ENCODE measurements around the gene RAB22A. TPM values are rescaled to one million over a fixed set of nuclear protein-coding genes. Genes with fewer than 3 reads are reported as not detected.

The RAB22A gene
- polyA plus RNA-seq, 1 donor (not counting 4 experiments of a cell fraction or from before 2014, with no cell fraction given) = 22.9 TPM

DNA sequence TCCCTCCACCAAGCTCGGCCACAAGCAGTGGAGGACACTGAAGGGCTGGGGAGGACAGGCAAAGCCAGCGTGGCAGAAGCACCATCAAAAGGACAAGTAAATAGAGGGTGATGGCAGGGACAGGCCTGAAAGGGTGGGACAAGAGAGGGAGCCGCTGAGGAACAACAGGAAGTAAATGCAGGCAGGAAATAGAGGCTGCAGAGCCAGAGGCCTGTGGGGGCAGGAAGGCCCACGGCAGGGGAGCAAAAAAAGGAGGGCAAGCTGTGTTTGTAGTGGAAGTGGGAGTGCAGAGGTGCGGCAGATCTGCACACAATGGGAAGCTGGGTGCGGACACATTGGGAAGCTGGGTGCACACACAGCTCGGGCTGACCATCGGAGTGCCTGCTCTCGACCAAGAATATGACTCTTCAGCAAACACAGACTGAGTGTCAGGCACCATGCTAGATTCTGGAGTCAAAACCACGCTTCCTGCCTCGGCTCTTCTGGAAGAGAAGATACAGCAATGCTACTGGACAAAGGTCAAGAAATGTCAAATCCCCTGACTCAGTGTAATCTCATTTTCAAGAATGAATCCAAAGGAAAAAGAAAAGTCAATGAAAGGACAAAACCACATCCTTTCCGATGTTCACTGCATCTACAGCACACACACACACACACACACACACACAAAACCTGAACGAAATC is 40.4 kb upstream of the RAB22A start:
- no peaks in the 10 kb centered on the region for H3K9me3 ChIP-seq (ENCODE audit: control insufficient read depth, low read depth, low read length)
- no peak overlapping the region for H3K9ac ChIP-seq (ENCODE audit: control insufficient read depth, extremely low read depth, insufficient read depth, low read length)
- peaks cover 16 to 22% of the 10 kb centered on the region in 2 experiments for H3K36me3 ChIP-seq (ENCODE audit: control insufficient read depth in 2 of 2, extremely low read depth in 1 of 2, insufficient read depth in 2 of 2, low read length in 2 of 2)
- H3K4me1 ChIP-seq (ENCODE audit: control insufficient read depth, extremely low read depth, insufficient read depth, low read length) = no peaks in the 10 kb centered on the region
- no peak for TF ChIP-seq EZH2 (IDR thresholded peaks at IDR 0.05; ENCODE audit: low read length)
- TF ChIP-seq CTCF (optimal IDR thresholded peaks at IDR 0.05 in 1 of 3, IDR thresholded peaks at IDR 0.05 in 1 of 3, conservative IDR thresholded peaks at IDR 0.05 in 1 of 3; ENCODE audit: extremely low read depth in 1 of 3, insufficient read depth in 2 of 3, low read length in 3 of 3) = no peak
- no peak overlapping the region for H3K4me3 ChIP-seq (ENCODE audit: control insufficient read depth in 2 of 3, extremely low read depth in 1 of 3, insufficient read depth in 2 of 3, low read depth in 1 of 3, low read length in 3 of 3)
- H3K9me1 ChIP-seq (ENCODE audit: control insufficient read depth, extremely low read depth, insufficient read depth, low read length) = no peaks in the 10 kb centered on the region
- no peak overlapping the region for H3K27ac ChIP-seq (ENCODE audit: control insufficient read depth, insufficient read depth, low read length)
- no peak for DNase-seq (ENCODE audit: low read depth, low spot score)
- H3K79me2 ChIP-seq (ENCODE audit: control insufficient read depth, insufficient read depth, low read length) = peaks cover 4% of the 10 kb centered on the region
- H2AFZ ChIP-seq (ENCODE audit: control insufficient read depth, low read length) = no peak overlapping the region
- dilution Hi-C loops (cut with MboI; ENCODE audit: extremely low pct_ligation_motif_present, low sequenced_read_pairs) = no loop called here
- no peaks in the 10 kb centered on the region for H4K20me1 ChIP-seq (ENCODE audit: control insufficient read depth, extremely low read depth, insufficient read depth, low read length)
- no peak for FAIRE-seq
- no peak overlapping the region for H3K4me2 ChIP-seq (ENCODE audit: control insufficient read depth, extremely low read depth, insufficient read depth, low read depth, low read length)
- no peaks in the 10 kb centered on the region for H3K27me3 ChIP-seq (ENCODE audit: control insufficient read depth, extremely low read depth, insufficient read depth, low read length)

DNA sequence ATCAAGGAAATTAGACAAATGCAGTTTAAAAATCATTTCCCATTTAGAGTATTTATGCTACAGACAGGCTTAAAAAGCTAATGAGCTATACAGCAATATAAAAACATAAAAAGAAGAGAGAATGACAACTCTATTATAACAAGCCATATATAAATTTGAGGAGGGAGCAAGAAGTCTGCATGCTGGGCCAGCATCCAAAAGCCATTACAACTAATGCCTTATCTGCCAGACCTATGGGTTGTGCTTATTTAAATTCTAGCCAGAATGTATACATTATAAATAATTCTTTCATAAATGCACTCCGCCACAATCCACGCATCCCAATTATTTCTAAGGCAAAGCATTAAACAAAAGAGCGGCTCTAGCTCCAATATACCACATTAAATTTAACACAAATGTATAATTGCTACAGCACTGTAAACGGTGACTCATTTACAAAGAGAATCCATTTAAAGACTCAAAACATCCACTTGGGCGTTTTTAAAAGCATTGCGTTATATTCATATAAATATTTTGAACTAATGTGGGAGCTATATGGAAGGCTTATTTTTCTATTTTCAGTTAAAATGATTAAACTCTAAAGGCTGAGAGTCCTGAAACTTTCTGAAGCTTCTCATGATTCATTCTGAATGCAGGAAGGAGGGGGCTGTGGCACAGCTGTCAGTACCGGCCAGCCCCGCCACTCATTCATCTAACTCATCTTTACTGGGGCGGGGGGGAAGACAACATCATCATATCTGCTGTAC is 37.7 kb upstream of the RAB22A start:
- Histone ChIP-seq H3K9ac (ENCODE audit: control insufficient read depth, extremely low read depth, insufficient read depth, low read length) (no peak overlapping the region), H3K9me1 (ENCODE audit: control insufficient read depth, extremely low read depth, insufficient read depth, low read length) (no peaks in the 10 kb centered on the region), H3K4me2 (ENCODE audit: control insufficient read depth, extremely low read depth, insufficient read depth, low read depth, low read length) (no peak overlapping the region), H3K4me1 (ENCODE audit: control insufficient read depth, extremely low read depth, insufficient read depth, low read length) (no peaks in the 10 kb centered on the region), H3K9me3 (ENCODE audit: control insufficient read depth, low read depth, low read length) (no peaks in the 10 kb centered on the region), H3K27ac (ENCODE audit: control insufficient read depth, insufficient read depth, low read length) (no peak overlapping the region), H3K79me2 (ENCODE audit: control insufficient read depth, insufficient read depth, low read length) (peaks cover 23% of the 10 kb centered on the region), H3K4me3 (ENCODE audit: control insufficient read depth in 2 of 3, extremely low read depth in 1 of 3, insufficient read depth in 2 of 3, low read depth in 1 of 3, low read length in 3 of 3) (no peak overlapping the region), H3K27me3 (ENCODE audit: control insufficient read depth, extremely low read depth, insufficient read depth, low read length) (no peaks in the 10 kb centered on the region), H2AFZ (ENCODE audit: control insufficient read depth, low read length) (no peak overlapping the region), H3K36me3 (ENCODE audit: control insufficient read depth in 2 of 2, extremely low read depth in 1 of 2, insufficient read depth in 2 of 2, low read length in 2 of 2) (peaks cover 9 to 14% of the 10 kb centered on the region in 2 experiments), H4K20me1 (ENCODE audit: control insufficient read depth, extremely low read depth, insufficient read depth, low read length) (no peaks in the 10 kb centered on the region)
- FAIRE-seq (no peak), DNase-seq (ENCODE audit: low read depth, low spot score) (no peak)
- dilution Hi-C loops (cut with MboI; ENCODE audit: extremely low pct_ligation_motif_present, low sequenced_read_pairs) = no loop called here
- TF ChIP-seq EZH2 (IDR thresholded peaks at IDR 0.05; ENCODE audit: low read length) (no peak), CTCF (optimal IDR thresholded peaks at IDR 0.05 in 1 of 3, IDR thresholded peaks at IDR 0.05 in 1 of 3, conservative IDR thresholded peaks at IDR 0.05 in 1 of 3; ENCODE audit: extremely low read depth in 1 of 3, insufficient read depth in 2 of 3, low read length in 3 of 3) (no peak)

Data from keratinocyte (primary cell).